WERI-Rb-1 (cell line): ENCODE data around the gene TICAM2.

Experiments
- DNase-seq: peaks from one replicate; pipeline ENCODE4 v3.0.0-alpha.2; 2020
- H3K27ac ChIP-seq: fragments of 250-450 bp; sonication (Bioruptor Pico); 2 replicates; pipeline ENCODE4 v1.5.1; 2020; ENCODE audit warnings: mild to moderate bottlenecking, moderate library complexity
- H3K27me3 ChIP-seq: fragments of 250-450 bp; sonication (Bioruptor Pico); 2 replicates; pipeline ENCODE4 v1.5.1; 2021; ENCODE audit warnings: mild to moderate bottlenecking, low read depth, moderate library complexity; ENCODE audit not compliant: insufficient read depth, severe bottlenecking
- H3K36me3 ChIP-seq: fragments of 250-450 bp; sonication (Bioruptor Pico); 2 replicates; pipeline ENCODE4 v1.5.1; 2020; ENCODE audit warnings: mild to moderate bottlenecking, moderate library complexity
- H3K4me3 ChIP-seq: 2 replicates; pipeline ENCODE4 v1.5.1; 2011; ENCODE audit warnings: low read depth, mild to moderate bottlenecking, control low read depth, low read length
- H3K9me3 ChIP-seq: fragments of 250-450 bp; sonication (Bioruptor Pico); 2 replicates; pipeline ENCODE4 v1.5.1; 2021; ENCODE audit warnings: mild to moderate bottlenecking, moderate library complexity; ENCODE audit not compliant: severe bottlenecking
- CTCF ChIP-seq: IDR thresholded peaks from 2 replicates; pipeline ENCODE4 v1.5.1; 2011; ENCODE audit warnings: low read depth, mild to moderate bottlenecking, control low read depth, inconsistent platforms, low read length

Gene TICAM2

GRCh38 chr5:115640274-115640673, 38.0 kb upstream of the TICAM2 start:
- Histone ChIP-seq H3K27me3 (no peaks in the 10 kb centered on the region), H3K36me3 (no peaks in the 10 kb centered on the region), H3K27ac (no peak overlapping the region), H3K4me3 (no peak overlapping the region), H3K9me3 (no peaks in the 10 kb centered on the region)
- TF ChIP-seq CTCF = no peak
- DNase-seq = no peak

GRCh38 chr5:115639377-115639776, 37.1 kb upstream of the TICAM2 start:
- Histone ChIP-seq H3K36me3 (no peaks in the 10 kb centered on the region), H3K27me3 (no peaks in the 10 kb centered on the region), H3K9me3 (no peaks in the 10 kb centered on the region), H3K27ac (no peak overlapping the region), H3K4me3 (no peak overlapping the region)
- no peak for DNase-seq
- no peak for TF ChIP-seq CTCF

- no peak for TF ChIP-seq CTCF
- H3K27me3 ChIP-seq = no peaks in the 10 kb centered on the region
- H3K9me3 ChIP-seq = no peaks in the 10 kb centered on the region
- no peaks in the 10 kb centered on the region for H3K36me3 ChIP-seq
- no peak for DNase-seq
- no peak overlapping the region for H3K27ac ChIP-seq
- H3K4me3 ChIP-seq = no peak overlapping the region
Observed at GRCh38 chr5:115637507-115637906, 35.2 kb upstream of the TICAM2 start.

GRCh38 chr5:115636008-115636407, 33.7 kb upstream of the TICAM2 start:
- no peaks in the 10 kb centered on the region for H3K27me3 ChIP-seq
- H3K27ac ChIP-seq = no peak overlapping the region
- TF ChIP-seq CTCF = no peak
- H3K36me3 ChIP-seq = no peaks in the 10 kb centered on the region
- H3K4me3 ChIP-seq = no peak overlapping the region
- no peak for DNase-seq
- no peaks in the 10 kb centered on the region for H3K9me3 ChIP-seq

GRCh38 chr5:115634343-115635132, 32.3 kb upstream of the TICAM2 start:
- no peaks in the 10 kb centered on the region for H3K36me3 ChIP-seq
- H3K4me3 ChIP-seq = no peak overlapping the region; the same call in 1 of the 2 replicates
- no peaks in the 10 kb centered on the region for H3K27me3 ChIP-seq
- no peaks in the 10 kb centered on the region for H3K9me3 ChIP-seq
- peak; percentile 78 for TF ChIP-seq CTCF
- DNase-seq = peak; percentile 90
- H3K27ac ChIP-seq = no peak overlapping the region

GRCh38 chr5:115629903-115630302, 27.6 kb upstream of the TICAM2 start:
- no peak for DNase-seq
- Histone ChIP-seq H3K4me3 (no peak overlapping the region), H3K9me3 (no peaks in the 10 kb centered on the region), H3K36me3 (peaks cover 3% of the 10 kb centered on the region), H3K27ac (no peak overlapping the region), H3K27me3 (no peaks in the 10 kb centered on the region)
- no peak for TF ChIP-seq CTCF
